LNCaP clone FGC (cell line): ENCODE results near the gene KPNB1.
A peak's percentile ranks its signal among the peaks of the same experiment; 100 is the strongest.

ENCODE experiments used
- DNase-seq: peaks from one replicate; pipeline ENCODE4 v3.0.0-alpha.2; 2011; ENCODE audit warnings: low read depth
- H3K4me3 ChIP-seq: 2 replicates; pipeline ENCODE4 v1.5.1; 2011; ENCODE audit warnings: mild to moderate bottlenecking, low read depth, low read length, control low read depth
- CTCF ChIP-seq: IDR thresholded peaks from 2 replicates; pipeline ENCODE4 v1.5.1; 2012; ENCODE audit warnings: mild to moderate bottlenecking; ENCODE audit not compliant: control insufficient read depth, insufficient read depth; ENCODE audit errors: extremely low read depth

The KPNB1 gene

DNA sequence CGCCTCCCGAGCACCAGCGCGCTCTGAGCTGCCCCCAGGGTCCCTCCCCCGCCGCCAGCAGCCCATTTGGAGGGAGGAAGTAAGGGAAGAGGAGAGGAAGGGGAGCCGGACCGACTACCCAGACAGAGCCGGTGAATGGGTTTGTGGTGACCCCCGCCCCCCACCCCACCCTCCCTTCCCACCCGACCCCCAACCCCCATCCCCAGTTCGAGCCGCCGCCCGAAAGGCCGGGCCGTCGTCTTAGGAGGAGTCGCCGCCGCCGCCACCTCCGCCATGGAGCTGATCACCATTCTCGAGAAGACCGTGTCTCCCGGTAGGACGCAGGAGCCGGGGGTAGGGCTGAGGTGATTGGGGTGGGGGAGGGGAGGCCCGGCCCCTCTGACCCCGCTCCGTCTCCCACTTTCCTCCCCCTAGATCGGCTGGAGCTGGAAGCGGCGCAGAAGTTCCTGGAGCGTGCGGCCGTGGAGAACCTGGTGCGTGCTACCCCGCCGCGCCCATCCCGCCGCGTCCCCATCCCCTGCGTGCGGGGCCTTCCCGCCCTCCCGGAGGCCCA lies 329 bp downstream of the KPNB1 start:
- DNase-seq = peak; percentile 15
- TF ChIP-seq CTCF = no peak
- H3K4me3 ChIP-seq = peak overlapping the region; percentile 88

- peak; percentile 89 for DNase-seq
- TF ChIP-seq CTCF = no peak
- H3K4me3 ChIP-seq = peak overlapping the region; percentile 88
Measured at GRCh38 chr17:47650525-47651522, 1.1 kb downstream of the KPNB1 start.

GRCh38 chr17:47651704-47652103 lies 2.0 kb downstream of the KPNB1 start:
- TF ChIP-seq CTCF = no peak
- no peak for DNase-seq
- no peak overlapping the region for H3K4me3 ChIP-seq

GRCh38 chr17:47652570-47652969 lies 2.9 kb downstream of the KPNB1 start:
- no peak overlapping the region for H3K4me3 ChIP-seq
- TF ChIP-seq CTCF = no peak
- DNase-seq = no peak

DNA sequence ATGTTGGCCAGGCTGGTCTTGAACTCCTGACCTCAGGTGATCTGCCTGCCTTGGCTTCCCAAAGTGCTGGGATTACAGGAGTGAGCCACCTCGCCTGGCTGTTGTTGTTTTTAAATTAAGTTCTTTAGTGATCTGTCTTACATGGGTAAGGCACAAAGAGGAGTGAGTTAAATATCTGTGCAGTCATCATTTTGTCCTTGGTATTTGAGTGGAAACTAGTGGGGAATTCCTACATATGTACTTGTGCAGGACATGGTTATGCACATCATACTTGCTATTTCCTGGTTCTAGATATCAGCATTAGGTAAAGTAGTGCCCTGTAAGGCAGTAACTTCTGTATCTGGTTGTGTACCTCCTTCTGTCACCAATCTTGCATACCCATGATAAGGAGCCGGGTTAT lies 3.7 kb downstream of the KPNB1 start:
- H3K4me3 ChIP-seq = no peak overlapping the region
- DNase-seq = no peak
- no peak for TF ChIP-seq CTCF

DNA sequence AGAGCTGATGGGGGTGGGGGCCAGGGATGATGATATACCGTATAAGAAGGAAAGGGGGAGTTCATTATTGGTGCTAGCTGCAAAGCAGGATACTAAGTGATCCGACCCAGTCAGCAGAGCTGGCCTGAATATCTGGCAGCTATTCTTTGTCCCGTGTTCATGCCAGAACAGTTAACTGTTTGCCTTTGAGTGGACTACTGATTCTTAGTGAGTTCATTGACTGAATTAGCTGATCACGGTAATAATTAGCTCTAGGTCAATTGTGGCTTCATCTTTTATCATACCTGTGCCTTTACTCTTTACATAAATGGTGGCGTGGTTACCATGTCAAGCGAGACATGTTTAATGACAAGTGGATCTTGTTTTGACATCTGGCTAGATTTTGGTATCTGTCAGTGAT lies 5.3 kb downstream of the KPNB1 start:
- no peak overlapping the region for H3K4me3 ChIP-seq
- TF ChIP-seq CTCF = no peak
- no peak for DNase-seq
